ENCODE measurements around the gene DHX8. TPM values are rescaled to one million over a fixed set of nuclear protein-coding genes. Genes with fewer than 3 reads are reported as not detected.

The DHX8 gene
- polyA plus RNA-seq, 4 donors: 21.6 to 33.8 (median 27.4) TPM

GRCh38 chr17:43531082-43531378 lies 47.3 kb downstream of the DHX8 start:
- Histone ChIP-seq H3K4me1 (ENCODE audit: control insufficient read depth in 3 of 3, insufficient read depth in 2 of 3, low read depth in 1 of 3, low read length in 2 of 3) (peaks cover 2 to 28% (median 8%) of the 10 kb centered on the region in 3 donors), H3K36me3 (ENCODE audit: control insufficient read depth in 3 of 3, insufficient read depth in 2 of 3, low read depth in 1 of 3, low read length in 3 of 3) (peaks cover 0 to 62% (median 3%) of the 10 kb centered on the region in 3 donors), H3K9me3 (ENCODE audit: control insufficient read depth in 2 of 2, insufficient read depth in 1 of 2, low read depth in 1 of 2, low read length in 1 of 2) (no peaks in the 10 kb centered on the region), H3K27me3 (ENCODE audit: control insufficient read depth in 3 of 3, insufficient read depth in 3 of 3, low read length in 3 of 3) (no peaks in the 10 kb centered on the region), H3K27ac (ENCODE audit: low read depth in 1 of 3, low read length in 2 of 3) (peak overlapping the region in 1 of 3 donors; percentile 52), H3K4me3 (ENCODE audit: low read depth in 1 of 3, low read length in 3 of 3) (no peak overlapping the region)
- WGBS, 3 donors: 53 to 73% (median 66%) methylated on average over 3 of the region's 3 CpGs
- DNase-seq: no peak
- no peak for FAIRE-seq

GRCh38 chr17:43531955-43532354 lies 48.2 kb downstream of the DHX8 start:
- H3K36me3 ChIP-seq (ENCODE audit: control insufficient read depth in 3 of 3, insufficient read depth in 2 of 3, low read depth in 1 of 3, low read length in 3 of 3): peaks cover 0 to 56% (median 3%) of the 10 kb centered on the region in 3 donors
- no peak overlapping the region for H3K4me3 ChIP-seq (ENCODE audit: low read depth in 1 of 3, low read length in 3 of 3)
- no peaks in the 10 kb centered on the region for H3K9me3 ChIP-seq (ENCODE audit: control insufficient read depth in 2 of 2, insufficient read depth in 1 of 2, low read depth in 1 of 2, low read length in 1 of 2)
- H3K27ac ChIP-seq (ENCODE audit: low read depth in 1 of 3, low read length in 2 of 3): no peak overlapping the region
- FAIRE-seq (no peak), DNase-seq (no peak)
- 55 to 77% (median 62%) methylated on average over 8 of the region's 8 CpGs for whole genome bisulfite sequencing, 3 donors
- no peaks in the 10 kb centered on the region for H3K27me3 ChIP-seq (ENCODE audit: control insufficient read depth in 3 of 3, insufficient read depth in 3 of 3, low read length in 3 of 3)
- peaks cover 2 to 28% (median 8%) of the 10 kb centered on the region in 3 donors for H3K4me1 ChIP-seq (ENCODE audit: control insufficient read depth in 3 of 3, insufficient read depth in 2 of 3, low read depth in 1 of 3, low read length in 2 of 3)

GRCh38 chr17:43532581-43532980 lies 48.8 kb downstream of the DHX8 start:
- FAIRE-seq: no peak
- Histone ChIP-seq H3K4me1 (ENCODE audit: control insufficient read depth in 3 of 3, insufficient read depth in 2 of 3, low read depth in 1 of 3, low read length in 2 of 3) (peaks cover 2 to 28% (median 8%) of the 10 kb centered on the region in 3 donors), H3K36me3 (ENCODE audit: control insufficient read depth in 3 of 3, insufficient read depth in 2 of 3, low read depth in 1 of 3, low read length in 3 of 3) (peaks cover 0 to 51% (median 0%) of the 10 kb centered on the region in 3 donors), H3K9me3 (ENCODE audit: control insufficient read depth in 2 of 2, insufficient read depth in 1 of 2, low read depth in 1 of 2, low read length in 1 of 2) (no peaks in the 10 kb centered on the region), H3K27me3 (ENCODE audit: control insufficient read depth in 3 of 3, insufficient read depth in 3 of 3, low read length in 3 of 3) (no peaks in the 10 kb centered on the region), H3K4me3 (ENCODE audit: low read depth in 1 of 3, low read length in 3 of 3) (no peak overlapping the region), H3K27ac (ENCODE audit: low read depth in 1 of 3, low read length in 2 of 3) (no peak overlapping the region)
- DNase-seq: peak; percentile 66 to 88
- WGBS, 3 donors: 23 to 70% (median 43%) methylated on average over 10 of the region's 10 CpGs

- FAIRE-seq: no peak
- DNase-seq: no peak
- Histone ChIP-seq H3K9me3 (ENCODE audit: control insufficient read depth in 2 of 2, insufficient read depth in 1 of 2, low read depth in 1 of 2, low read length in 1 of 2) (no peaks in the 10 kb centered on the region), H3K36me3 (ENCODE audit: control insufficient read depth in 3 of 3, insufficient read depth in 2 of 3, low read depth in 1 of 3, low read length in 3 of 3) (peaks cover 0 to 40% (median 0%) of the 10 kb centered on the region in 3 donors), H3K4me1 (ENCODE audit: control insufficient read depth in 3 of 3, insufficient read depth in 2 of 3, low read depth in 1 of 3, low read length in 2 of 3) (peaks cover 2 to 28% (median 8%) of the 10 kb centered on the region in 3 donors), H3K4me3 (ENCODE audit: low read depth in 1 of 3, low read length in 3 of 3) (no peak overlapping the region), H3K27ac (ENCODE audit: low read depth in 1 of 3, low read length in 2 of 3) (no peak overlapping the region), H3K27me3 (ENCODE audit: control insufficient read depth in 3 of 3, insufficient read depth in 3 of 3, low read length in 3 of 3) (no peaks in the 10 kb centered on the region)
- WGBS, 3 donors: 91 to 96% (median 92%) methylated on average over 4 of the region's 4 CpGs
Measured at GRCh38 chr17:43533699-43534098, 49.9 kb downstream of the DHX8 start.

- FAIRE-seq: no peak
- peaks cover 0 to 27% (median 0%) of the 10 kb centered on the region in 3 donors for H3K36me3 ChIP-seq (ENCODE audit: control insufficient read depth in 3 of 3, insufficient read depth in 2 of 3, low read depth in 1 of 3, low read length in 3 of 3)
- WGBS, 3 donors: 86 to 92% (median 90%) methylated on average over 5 of the region's 5 CpGs
Measured at GRCh38 chr17:43534909-43535308, 51.1 kb downstream of the DHX8 start.

GRCh38 chr17:43536236-43536992 lies 52.6 kb downstream of the DHX8 start:
- Histone ChIP-seq H3K27me3 (ENCODE audit: control insufficient read depth in 3 of 3, insufficient read depth in 3 of 3, low read length in 3 of 3) (no peaks in the 10 kb centered on the region), H3K4me3 (ENCODE audit: low read depth in 1 of 3, low read length in 3 of 3) (no peak overlapping the region), H3K36me3 (ENCODE audit: control insufficient read depth in 3 of 3, insufficient read depth in 2 of 3, low read depth in 1 of 3, low read length in 3 of 3) (peaks cover 0 to 34% (median 0%) of the 10 kb centered on the region in 3 donors), H3K4me1 (ENCODE audit: control insufficient read depth in 3 of 3, insufficient read depth in 2 of 3, low read depth in 1 of 3, low read length in 2 of 3) (peaks cover 0 to 11% (median 2%) of the 10 kb centered on the region in 3 donors), H3K9me3 (ENCODE audit: control insufficient read depth in 2 of 2, insufficient read depth in 1 of 2, low read depth in 1 of 2, low read length in 1 of 2) (no peaks in the 10 kb centered on the region), H3K27ac (ENCODE audit: low read depth in 1 of 3, low read length in 2 of 3) (no peak overlapping the region)
- no peak for FAIRE-seq
- WGBS, 3 donors: 77 to 83% (median 78%) methylated on average over 6 of the region's 6 CpGs
- DNase-seq: no peak

More at GRCh38 chr17:43534909-43535308, 51.1 kb downstream of the DHX8 start:
- no peaks in the 10 kb centered on the region for H3K27me3 ChIP-seq (ENCODE audit: control insufficient read depth in 3 of 3, insufficient read depth in 3 of 3, low read length in 3 of 3)
- H3K4me3 ChIP-seq (ENCODE audit: low read depth in 1 of 3, low read length in 3 of 3): no peak overlapping the region
- H3K27ac ChIP-seq (ENCODE audit: low read depth in 1 of 3, low read length in 2 of 3): no peak overlapping the region
- DNase-seq: no peak
- peaks cover 2 to 25% (median 8%) of the 10 kb centered on the region in 3 donors for H3K4me1 ChIP-seq (ENCODE audit: control insufficient read depth in 3 of 3, insufficient read depth in 2 of 3, low read depth in 1 of 3, low read length in 2 of 3)
- H3K9me3 ChIP-seq (ENCODE audit: control insufficient read depth in 2 of 2, insufficient read depth in 1 of 2, low read depth in 1 of 2, low read length in 1 of 2): no peaks in the 10 kb centered on the region

- DNase-seq (no peak), FAIRE-seq (no peak)
- Histone ChIP-seq H3K4me1 (ENCODE audit: control insufficient read depth in 3 of 3, insufficient read depth in 2 of 3, low read depth in 1 of 3, low read length in 2 of 3) (peaks cover 2 to 12% (median 6%) of the 10 kb centered on the region in 3 donors), H3K4me3 (ENCODE audit: low read depth in 1 of 3, low read length in 3 of 3) (no peak overlapping the region), H3K36me3 (ENCODE audit: control insufficient read depth in 3 of 3, insufficient read depth in 2 of 3, low read depth in 1 of 3, low read length in 3 of 3) (peaks cover 0 to 20% (median 0%) of the 10 kb centered on the region in 3 donors), H3K27me3 (ENCODE audit: control insufficient read depth in 3 of 3, insufficient read depth in 3 of 3, low read length in 3 of 3) (peaks cover 0 to 11% (median 3%) of the 10 kb centered on the region in 3 donors), H3K27ac (ENCODE audit: low read depth in 1 of 3, low read length in 2 of 3) (no peak overlapping the region), H3K9me3 (ENCODE audit: control insufficient read depth in 2 of 2, insufficient read depth in 1 of 2, low read depth in 1 of 2, low read length in 1 of 2) (no peaks in the 10 kb centered on the region)
- 67 to 79% (median 76%) methylated on average over 11 of the region's 11 CpGs for WGBS, 3 donors
Measured at GRCh38 chr17:43540821-43541674, 57.3 kb downstream of the DHX8 start.

GRCh38 chr17:43542859-43543258 lies 59.1 kb downstream of the DHX8 start:
- H3K27ac ChIP-seq (ENCODE audit: low read depth in 1 of 3, low read length in 2 of 3): no peak overlapping the region
- H3K27me3 ChIP-seq (ENCODE audit: control insufficient read depth in 3 of 3, insufficient read depth in 3 of 3, low read length in 3 of 3): peaks cover 0 to 18% (median 4%) of the 10 kb centered on the region in 3 donors
- DNase-seq (no peak), FAIRE-seq (no peak)
- H3K9me3 ChIP-seq (ENCODE audit: control insufficient read depth in 2 of 2, insufficient read depth in 1 of 2, low read depth in 1 of 2, low read length in 1 of 2): no peaks in the 10 kb centered on the region
- peaks cover 0 to 15% (median 0%) of the 10 kb centered on the region in 3 donors for H3K36me3 ChIP-seq (ENCODE audit: control insufficient read depth in 3 of 3, insufficient read depth in 2 of 3, low read depth in 1 of 3, low read length in 3 of 3)
- H3K4me3 ChIP-seq (ENCODE audit: low read depth in 1 of 3, low read length in 3 of 3): no peak overlapping the region
- H3K4me1 ChIP-seq (ENCODE audit: control insufficient read depth in 3 of 3, insufficient read depth in 2 of 3, low read depth in 1 of 3, low read length in 2 of 3): peaks cover 2 to 18% (median 6%) of the 10 kb centered on the region in 3 donors
- WGBS, 3 donors: 79 to 89% (median 84%) methylated on average over 8 of the region's 8 CpGs

Data from small intestine (tissue), 7 donors.